Activated CD4-positive, alpha-beta T cell treated with anti-CD3 and anti-CD28 coated beads for 36 hours (primary cell): ENCODE measurements around the gene CARD6. TPM values are rescaled to one million over a fixed set of nuclear protein-coding genes. Genes with fewer than 3 reads are reported as not detected.

Source experiments
- ATAC-seq: fragments of 200-7000 bp; cut with Tn5 transposase; one replicate; pipeline ENCODE4 v1.10.0; 2021; ENCODE audit warnings: mild to moderate bottlenecking, moderate library complexity
- CTCF ChIA-PET: fragments of 350-600 bp; sonication (Branson Sonifier 250); formaldehyde crosslinking; loops from one replicate; lab custom pipeline; 2021; ENCODE audit warnings: antibody characterized with exemption; lab: Charles Lee
- POLR2A ChIA-PET: fragments of 350-600 bp; sonication (Branson Sonifier 250); formaldehyde crosslinking; loops from one replicate; lab custom pipeline; 2021; ENCODE audit warnings: antibody characterized with exemption, inconsistent platforms; lab: Charles Lee
- DNase-seq: peaks from one replicate; pipeline ENCODE4 v3.0.0-alpha.2; 2020
- H3K27ac Mint-ChIP-seq: one replicate; pipeline ENCODE4 v1.8.0; 2021; ENCODE audit warnings: mixed read lengths
- H3K27me3 Mint-ChIP-seq: one replicate; pipeline ENCODE4 v1.8.0; 2021; ENCODE audit warnings: mixed read lengths
- H3K36me3 Mint-ChIP-seq: one replicate; pipeline ENCODE4 v1.8.0; 2021; ENCODE audit warnings: low read depth, mixed read lengths
- H3K4me1 Mint-ChIP-seq: one replicate; pipeline ENCODE4 v1.8.0; 2021; ENCODE audit warnings: mixed read lengths
- H3K4me3 Mint-ChIP-seq: one replicate; pipeline ENCODE4 v1.8.0; 2021; ENCODE audit warnings: mild to moderate bottlenecking, moderate library complexity, mixed read lengths
- H3K9me3 Mint-ChIP-seq: one replicate; pipeline ENCODE4 v1.8.0; 2021; ENCODE audit warnings: low read depth, mixed read lengths
- intact Hi-C, 2 experiments: fragments of 100-400 bp; cut with DNase I in 1 of 2; cut with micrococcal nuclease in 1 of 2; formaldehyde crosslinking; loops; one replicate each; pipeline versions ENCODE4 v1.14.2 to v1.15.1; 2022 to 2024; cut with DNase I, micrococcal nuclease
- total RNA-seq, 2 experiments: library from RNA; stranded (reverse); gene quantifications; one replicate each; pipeline ENCODE4 v1.2.3, GENCODE V29; 2021

Gene CARD6
- total RNA-seq, 2 experiments from 2014 or later = 1.5 to 1.7 TPM

DNA sequence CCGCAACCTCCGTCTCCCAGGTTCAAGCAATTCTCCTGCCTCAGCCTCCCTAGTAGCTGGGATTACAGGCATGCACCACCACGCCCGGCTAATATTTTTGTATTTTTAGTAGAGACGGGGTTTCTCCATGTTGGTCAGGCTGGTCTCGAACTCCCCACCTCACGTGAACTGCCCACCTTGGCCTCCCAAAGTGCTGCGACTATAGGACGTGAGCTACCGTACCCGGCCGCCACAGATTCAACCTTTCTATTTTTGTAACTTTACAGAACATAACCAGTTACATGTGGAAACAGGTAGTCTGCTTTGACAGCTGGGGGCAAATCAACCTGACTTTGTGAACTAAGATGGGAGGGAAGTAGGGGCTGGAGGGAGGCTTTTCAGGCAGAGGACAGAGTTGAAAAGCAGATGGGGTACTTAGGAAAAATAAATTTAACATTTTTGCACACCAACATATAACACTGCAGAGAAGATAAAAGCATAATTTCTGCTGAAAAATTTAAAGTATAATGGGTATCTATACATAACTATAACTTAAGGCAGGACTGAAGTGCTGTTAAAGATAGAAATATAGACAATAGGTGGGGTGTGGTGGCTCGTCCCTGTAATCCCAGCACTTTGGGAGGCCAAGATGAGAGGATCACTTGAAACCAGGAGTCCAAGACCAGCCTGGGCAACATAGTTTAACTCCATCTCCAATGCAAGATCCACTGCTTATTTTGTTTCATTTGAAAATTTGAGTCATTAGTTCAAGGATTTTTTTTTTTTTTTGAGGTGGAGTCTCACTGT, 11.2 kb upstream of the CARD6 start:
- Mint-ChIP-seq H3K36me3 (peaks cover 90% of the 10 kb centered on the region), H3K9me3 (no peaks in the 10 kb centered on the region), H3K27ac (peak overlapping the region; percentile 75), H3K27me3 (no peaks in the 10 kb centered on the region), H3K4me1 (peaks cover 50% of the 10 kb centered on the region), H3K4me3 (peak overlapping the region; percentile 23)
- ATAC-seq (no peak), DNase-seq (no peak)
- CTCF ChIA-PET = no interaction called here
- intact Hi-C loops = loop anchor here (5.0 to 10.0 kb wide), 8 partner anchors 345 to 1755 kb away; partner anchors contain the start of genes OXCT1 (in 1 of the 2) and RICTOR (in 1 of the 2)
- POLR2A ChIA-PET = interaction anchor here (0.6 to 1.0 kb wide), 3 partner anchors 21 to 1178 kb away, joined by 3 to 9 read pairs (median 3); no protein-coding TSS in a partner anchor

DNA sequence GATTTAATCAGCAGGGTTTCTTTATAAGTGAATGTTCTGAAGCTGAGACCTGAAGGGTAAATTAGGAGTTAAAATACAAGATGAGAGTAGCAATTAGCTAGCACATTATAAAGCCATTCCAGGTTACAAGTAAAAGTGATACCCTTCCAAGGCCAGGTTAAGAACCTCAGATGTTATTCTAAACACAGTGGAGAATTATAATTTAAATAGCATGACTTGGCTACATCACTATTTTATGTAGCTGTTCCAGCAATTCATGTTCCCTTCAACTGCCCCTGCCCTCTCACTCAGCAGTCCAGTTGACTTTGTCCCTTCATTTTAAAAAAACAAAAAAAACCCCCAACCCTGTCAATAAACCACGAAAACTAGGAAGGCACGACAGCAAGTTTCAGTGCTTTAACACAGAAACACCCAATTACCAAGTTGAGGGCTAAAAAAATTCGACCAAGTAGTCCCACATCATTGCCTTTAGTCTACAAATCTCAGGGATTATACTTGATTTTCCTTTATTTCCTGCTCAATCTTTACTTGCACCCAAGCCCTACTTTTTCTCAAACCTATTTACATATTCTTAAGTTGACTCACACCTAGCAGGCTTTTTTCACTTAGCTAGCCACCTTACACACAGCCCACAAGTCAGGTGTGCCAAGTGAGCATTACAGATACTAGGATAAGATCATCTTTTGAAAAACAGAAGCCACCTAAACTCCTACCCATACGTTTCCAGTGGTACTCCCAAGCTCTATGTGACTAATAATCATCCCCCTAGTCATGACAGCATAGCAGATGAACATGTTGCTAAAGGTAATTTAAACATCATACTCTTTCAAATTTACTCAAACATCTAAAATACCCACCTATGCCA, 9.6 kb upstream of the CARD6 start:
- peaks cover 90% of the 10 kb centered on the region for H3K36me3 Mint-ChIP-seq
- peaks cover 58% of the 10 kb centered on the region for H3K4me1 Mint-ChIP-seq
- DNase-seq (peak; percentile 56), ATAC-seq (peak; percentile 68)
- intact Hi-C loops = loop anchor here (1.0 to 10.0 kb wide), 11 partner anchors 18 to 1757 kb away; partner anchors contain the start of genes OXCT1 (in 1 of the 2), PRKAA1 (in 1 of the 2) and RICTOR (in 1 of the 2)
- H3K9me3 Mint-ChIP-seq = no peaks in the 10 kb centered on the region
- CTCF ChIA-PET = interaction anchor here (0.6 to 1.2 kb wide), 5 partner anchors 17 to 395 kb away, joined by 3 to 4 read pairs (median 4); partner anchors contain the start of gene TTC33
- peak overlapping the region; percentile 99 for H3K4me3 Mint-ChIP-seq
- peak overlapping the region; percentile 100 for H3K27ac Mint-ChIP-seq
- POLR2A ChIA-PET = interaction anchor here (0.6 to 2.2 kb wide), 5 partner anchors 8 to 152 kb away, joined by 3 to 15 read pairs (median 4); partner anchors contain the start of genes PRKAA1 and PTGER4
- no peaks in the 10 kb centered on the region for H3K27me3 Mint-ChIP-seq

DNA sequence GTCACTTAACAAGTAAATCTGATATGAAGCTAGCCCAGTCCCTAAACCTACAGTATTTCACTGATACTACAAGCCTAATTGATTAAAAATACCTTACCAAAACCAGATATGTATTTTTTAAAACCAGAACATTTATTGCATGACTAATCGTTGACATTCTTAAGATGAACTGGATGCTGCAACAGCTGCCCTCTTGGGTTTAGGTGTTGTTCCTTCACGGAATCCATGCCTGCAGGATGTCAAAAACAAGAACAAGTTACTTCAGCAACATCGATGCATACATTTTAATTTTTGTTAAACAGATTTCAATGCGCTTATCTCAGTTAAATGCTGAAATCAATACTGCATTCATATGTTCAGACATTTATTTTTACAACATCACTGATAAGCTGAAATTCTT, 8.8 kb upstream of the CARD6 start:
- CTCF ChIA-PET = interaction anchor here (0.6 to 1.2 kb wide), 8 partner anchors 16 to 396 kb away, joined by 3 to 4 read pairs (median 4); partner anchors contain the start of gene TTC33
- peak overlapping the region; percentile 99 for H3K4me3 Mint-ChIP-seq
- peaks cover 60% of the 10 kb centered on the region for H3K4me1 Mint-ChIP-seq

DNA sequence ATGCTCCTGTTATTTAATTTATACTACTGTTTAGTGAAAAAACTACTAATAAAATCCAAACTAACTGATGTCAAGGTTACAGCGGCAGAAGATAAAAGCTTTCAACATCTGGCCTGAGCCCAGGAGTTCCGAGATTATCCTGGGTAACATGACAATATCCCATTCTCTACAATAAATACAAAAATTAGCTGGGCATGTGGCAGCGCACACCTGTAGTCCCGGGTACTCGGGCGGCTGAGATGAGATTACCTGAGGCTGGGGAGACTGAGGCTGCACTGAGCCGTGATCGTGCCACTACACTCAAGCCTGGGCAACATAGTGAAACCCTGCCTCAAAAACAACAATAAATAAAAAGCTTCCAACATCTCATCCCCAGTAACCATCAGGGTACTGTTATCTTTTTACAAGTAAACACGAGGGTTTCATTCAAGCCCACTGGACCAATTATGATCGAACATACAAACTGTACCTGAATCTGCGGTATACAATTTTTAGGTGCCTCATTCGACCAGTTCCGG, 7.4 kb upstream of the CARD6 start:
- Mint-ChIP-seq H3K4me3 (peak overlapping the region; percentile 99), H3K4me1 (peaks cover 56% of the 10 kb centered on the region), H3K27me3 (no peaks in the 10 kb centered on the region), H3K36me3 (peaks cover 68% of the 10 kb centered on the region), H3K9me3 (peaks cover 2% of the 10 kb centered on the region), H3K27ac (peak overlapping the region; percentile 100)
- ChIA-PET CTCF (interaction anchor here (1.0 to 1.3 kb wide), 2 partner anchors 14 to 64 kb away, joined by 3 to 4 read pairs; no protein-coding TSS in a partner anchor), POLR2A (interaction anchor here (2.2 kb wide), 1 partner anchor 20 kb away, joined by 15 read pairs; no protein-coding TSS in a partner anchor)
- intact Hi-C loops = loop anchor here (1.0 to 10.0 kb wide), 11 partner anchors 19 to 1759 kb away; partner anchors contain the start of genes OXCT1 (in 1 of the 2) and RICTOR (in 1 of the 2)
- ATAC-seq (no peak), DNase-seq (no peak)

More for the DNA sequence above, 8.8 kb upstream of the CARD6 start:
- intact Hi-C loops = loop anchor here (1.0 to 10.0 kb wide), 10 partner anchors 19 to 1758 kb away; partner anchors contain the start of genes OXCT1 (in 1 of the 2) and RICTOR (in 1 of the 2)
- H3K27me3 Mint-ChIP-seq = no peaks in the 10 kb centered on the region
- peaks cover 2% of the 10 kb centered on the region for H3K9me3 Mint-ChIP-seq
- peak overlapping the region; percentile 100 for H3K27ac Mint-ChIP-seq
- DNase-seq (no peak), ATAC-seq (no peak)
- POLR2A ChIA-PET = interaction anchor here (0.6 to 2.2 kb wide), 4 partner anchors 9 to 63 kb away, joined by 3 to 15 read pairs (median 8); partner anchors contain the start of gene PRKAA1
- H3K36me3 Mint-ChIP-seq = peaks cover 82% of the 10 kb centered on the region

DNA sequence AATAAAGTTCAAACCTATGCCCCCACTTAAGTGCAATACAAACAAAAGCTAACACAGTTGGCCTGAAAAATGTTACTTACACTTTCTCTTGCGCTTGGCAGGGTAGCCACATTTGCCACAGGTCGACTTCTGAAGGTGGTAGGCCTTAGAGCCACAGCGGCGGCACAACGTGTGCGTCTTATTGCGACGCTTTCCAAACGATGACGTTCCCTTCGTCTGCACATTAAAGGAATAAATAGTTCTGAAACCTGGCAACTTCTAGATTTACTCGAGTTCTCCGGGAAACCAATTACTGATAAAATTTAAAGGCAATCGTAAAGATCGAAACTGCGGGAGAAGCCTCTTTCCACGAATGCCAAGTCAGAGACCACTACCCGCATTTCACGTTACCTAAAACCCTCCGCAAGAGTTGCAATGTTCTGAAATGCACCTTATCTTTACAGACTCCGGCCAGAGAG, 6.7 kb upstream of the CARD6 start:
- Mint-ChIP-seq H3K27me3 (no peaks in the 10 kb centered on the region), H3K4me1 (peaks cover 50% of the 10 kb centered on the region), H3K36me3 (peaks cover 61% of the 10 kb centered on the region), H3K9me3 (peaks cover 2% of the 10 kb centered on the region), H3K27ac (peak overlapping the region; percentile 100), H3K4me3 (peak overlapping the region; percentile 99)
- DNase-seq = peak; percentile 54
- POLR2A ChIA-PET = no interaction called here
- intact Hi-C loops = loop anchor here (1.0 to 10.0 kb wide), 10 partner anchors 20 to 1760 kb away; partner anchors contain the start of genes OXCT1 (in 1 of the 2) and RICTOR (in 1 of the 2)
- CTCF ChIA-PET = interaction anchor here (1.3 to 1.6 kb wide), 2 partner anchors 20 to 65 kb away, joined by 3 to 4 read pairs; no protein-coding TSS in a partner anchor
- ATAC-seq = no peak

DNA sequence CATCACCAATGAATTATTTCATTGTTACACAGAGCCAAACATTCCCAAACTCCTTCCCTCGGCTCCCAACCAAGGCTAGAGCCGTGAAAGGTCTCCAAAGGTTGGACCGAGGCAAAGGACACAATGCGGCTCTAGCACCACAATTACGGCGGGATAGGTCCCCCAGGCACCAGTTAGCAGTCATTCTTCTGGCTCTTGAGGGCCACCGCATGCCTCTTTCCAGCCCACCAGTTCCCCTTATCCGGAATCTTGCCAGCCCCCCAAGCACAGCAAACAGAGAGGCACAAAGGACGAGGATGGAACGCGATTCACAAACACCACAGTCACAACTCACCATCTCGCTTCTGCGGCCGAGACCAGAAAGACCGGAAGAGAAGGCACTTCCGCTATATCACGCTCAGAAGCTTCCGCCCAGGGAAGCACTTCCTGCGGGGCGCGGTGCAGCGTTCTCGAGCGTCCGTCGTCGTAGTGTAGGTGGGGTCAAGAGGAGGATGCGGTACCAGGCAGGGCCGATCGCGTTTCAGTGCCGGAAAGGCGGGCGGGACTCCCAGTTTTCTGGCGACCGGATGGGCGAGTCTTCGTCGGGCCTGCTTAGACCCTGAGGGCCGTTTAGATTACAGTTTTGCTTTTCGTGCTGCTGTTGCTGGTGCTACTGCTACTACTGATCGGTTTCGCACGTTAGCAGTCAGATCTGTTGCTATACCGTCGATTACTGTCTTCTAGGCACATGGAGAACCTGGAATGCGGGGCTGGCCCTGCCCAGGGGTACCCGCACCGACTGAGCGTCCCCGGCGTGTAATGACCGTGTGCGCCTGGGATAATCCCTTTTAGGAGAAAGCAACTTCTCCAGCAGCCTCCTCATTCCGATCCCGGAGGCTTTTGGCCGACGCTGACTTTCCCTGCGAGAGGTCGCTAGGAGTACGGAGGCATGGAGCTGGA, 6.0 kb upstream of the CARD6 start, which contains the start of gene RPL37:
RPL37 (minus strand) TSS at position 374 of the 939 bp plus-strand sequence; CDS start at position 337, 37 bp downstream.
- Mint-ChIP-seq H3K27ac (peak within 1 kb of the TSS; percentile 100), H3K4me3 (peak within 1 kb of the TSS; percentile 99), H3K36me3 (peaks cover 54% of the 10 kb centered on the region), H3K9me3 (peaks cover 2% of the 10 kb centered on the region), H3K4me1 (peaks cover 44% of the 10 kb centered on the region), H3K27me3 (no peaks in the 10 kb centered on the region)
- DNase-seq (peak; percentile 96), ATAC-seq (peak; percentile 93)
- intact Hi-C loops = loop anchor here (1.0 to 10.0 kb wide), 16 partner anchors 21 to 1760 kb away; partner anchors contain the start of genes RIMOC1 (in 2 of the 2), TTC33 (in 2 of the 2), FBXO4 (in 1 of the 2) and OXCT1 (in 1 of the 2)
- ChIA-PET CTCF (interaction anchor here (0.6 to 1.6 kb wide), 3 partner anchors 21 to 450 kb away, joined by 3 read pairs; no protein-coding TSS in a partner anchor), POLR2A (interaction anchor here (1.1 kb wide), 1 partner anchor 22 kb away, joined by 4 read pairs; no protein-coding TSS in a partner anchor)

DNA sequence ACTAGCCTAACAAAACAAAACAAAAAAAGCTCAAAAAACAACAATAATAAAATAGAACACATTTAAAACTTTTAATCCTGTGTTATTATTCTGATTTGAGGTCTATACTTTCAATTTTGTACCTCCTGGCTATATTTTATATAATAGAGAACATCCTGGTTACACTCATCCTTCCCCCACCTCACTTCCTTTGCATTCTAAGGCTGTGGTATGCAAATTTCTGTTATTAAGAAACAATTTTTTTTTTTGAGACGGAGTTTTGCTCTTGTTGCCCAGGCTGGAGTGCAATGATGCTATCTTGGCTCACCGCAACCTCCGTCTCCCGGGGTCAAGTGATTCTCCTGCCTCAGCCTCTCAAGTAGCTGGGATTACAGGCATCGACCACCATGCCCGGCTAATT, 3.1 kb upstream of the CARD6 start:
- ChIA-PET CTCF (no interaction called here), POLR2A (no interaction called here)
- Mint-ChIP-seq H3K4me1 (peaks cover 28% of the 10 kb centered on the region), H3K4me3 (no peak overlapping the region), H3K36me3 (peaks cover 26% of the 10 kb centered on the region), H3K9me3 (peaks cover 2% of the 10 kb centered on the region), H3K27me3 (peaks cover 3% of the 10 kb centered on the region), H3K27ac (no peak overlapping the region)
- no peak for ATAC-seq
- DNase-seq = no peak
- intact Hi-C loops = loop anchor here (5.0 to 10.0 kb wide), 8 partner anchors 39 to 1763 kb away; partner anchors contain the start of genes FBXO4 (in 1 of the 2), OXCT1 (in 1 of the 2) and RICTOR (in 1 of the 2)

DNA sequence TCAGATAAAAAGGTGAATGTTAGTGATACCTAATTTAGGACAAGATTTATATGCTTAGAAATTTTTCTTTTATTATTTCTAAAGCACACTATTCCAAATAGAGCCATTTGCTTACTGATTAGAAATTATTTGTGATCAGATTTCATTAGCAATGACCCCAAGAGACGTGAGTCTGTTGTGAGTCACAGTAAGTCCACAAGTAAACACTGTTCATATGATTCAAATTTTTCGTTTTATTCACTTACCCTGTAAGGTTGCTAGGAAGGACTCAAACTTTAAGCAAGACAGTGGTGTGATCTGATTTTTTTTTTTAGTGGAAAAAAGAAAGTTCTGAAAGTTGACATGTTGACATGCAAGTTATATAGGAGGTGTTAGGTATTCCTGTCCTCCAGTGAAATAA, 1.2 kb downstream of the CARD6 start:
- Mint-ChIP-seq H3K27me3 (peaks cover 3% of the 10 kb centered on the region), H3K36me3 (peaks cover 3% of the 10 kb centered on the region), H3K4me1 (peaks cover 15% of the 10 kb centered on the region), H3K27ac (no peak overlapping the region), H3K4me3 (no peak overlapping the region), H3K9me3 (no peaks in the 10 kb centered on the region)
- ChIA-PET CTCF (no interaction called here), POLR2A (no interaction called here)
- no peak for ATAC-seq
- no peak for DNase-seq
- intact Hi-C loops = no loop called here

DNA sequence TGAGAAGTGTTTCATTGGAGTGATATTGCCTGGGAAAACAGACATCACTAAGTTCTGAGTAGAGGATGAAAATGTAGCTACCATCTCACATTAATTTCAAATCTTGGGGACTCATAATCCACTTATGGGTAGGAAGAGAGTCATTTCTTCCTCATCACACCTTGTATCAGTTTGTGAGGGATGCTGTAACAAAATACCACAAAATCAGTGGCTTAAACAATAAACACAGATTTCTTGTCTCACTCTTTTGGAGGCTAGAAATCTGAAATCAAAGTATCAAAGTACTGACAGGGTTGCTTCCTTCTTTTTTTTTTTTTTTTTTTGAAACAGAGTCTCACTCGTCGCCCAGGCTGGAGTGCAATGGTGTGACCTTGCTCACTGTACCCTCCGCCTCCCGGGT, 3.4 kb downstream of the CARD6 start:
- ChIA-PET POLR2A (no interaction called here), CTCF (interaction anchor here (0.6 to 0.7 kb wide), 2 partner anchors 22 to 83 kb away, joined by 3 read pairs; no protein-coding TSS in a partner anchor)
- no peak for DNase-seq
- Mint-ChIP-seq H3K36me3 (peaks cover 3% of the 10 kb centered on the region), H3K4me1 (peaks cover 12% of the 10 kb centered on the region), H3K9me3 (no peaks in the 10 kb centered on the region), H3K27ac (no peak overlapping the region), H3K27me3 (peaks cover 3% of the 10 kb centered on the region), H3K4me3 (no peak overlapping the region)
- no peak for ATAC-seq
- intact Hi-C loops = no loop called here
